Upper lobe of left lung (tissue), 4 donors: ENCODE measurements around the gene PALS1.

ENCODE experiments used
- POLR2A ChIP-seq, 4 donors: fragments of 450-650 bp; IDR thresholded peaks; one replicate each; pipeline ENCODE4 v1.5.1; 2016 to 2017; ENCODE audit warnings: antibody characterized with exemption in 4 of 4, mild to moderate bottlenecking in 2 of 4
- TF ChIP-seq, protein P1 (sequence below), 6 experiments: fragments of 450-650 bp in 4 of 6; fragments of 200-600 bp in 2 of 6; sonication (generic) in 2 of 6; IDR thresholded peaks; one replicate each; pipeline ENCODE4 v1.5.1; 2016 to 2019; ENCODE audit warnings: antibody characterized with exemption in 6 of 6

DNA sequence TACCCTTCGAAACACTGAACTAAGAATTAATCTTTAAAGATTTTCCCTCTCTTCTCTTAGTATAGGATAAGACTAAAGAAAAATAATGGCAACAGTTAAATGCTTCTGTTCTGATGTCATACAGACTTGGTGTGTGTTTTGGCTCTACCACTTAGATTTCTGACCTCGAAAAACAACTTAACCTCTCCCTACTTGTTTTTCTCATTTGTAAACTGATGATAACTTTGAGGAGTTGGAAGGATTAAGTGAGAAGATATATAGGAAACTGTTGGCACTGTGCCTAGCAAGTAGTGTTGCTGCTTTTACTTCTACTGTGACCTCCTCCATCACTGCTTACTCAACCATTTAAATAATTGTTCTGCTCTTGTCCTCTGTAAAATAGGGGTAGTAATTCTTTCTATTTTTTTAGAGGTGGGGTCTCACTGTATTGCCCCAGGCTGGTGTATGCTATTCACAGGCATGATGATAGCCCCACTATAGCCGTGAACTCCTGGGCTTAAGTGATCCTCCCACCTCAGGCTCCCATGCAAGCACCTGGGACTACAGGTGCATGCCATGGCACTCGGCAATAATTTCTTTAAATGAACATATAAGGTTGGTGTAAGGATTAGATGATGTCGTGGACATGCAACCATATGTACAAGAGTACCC lies 22.4 kb downstream of the PALS1 start:
- TF ChIP-seq, protein P1, sequence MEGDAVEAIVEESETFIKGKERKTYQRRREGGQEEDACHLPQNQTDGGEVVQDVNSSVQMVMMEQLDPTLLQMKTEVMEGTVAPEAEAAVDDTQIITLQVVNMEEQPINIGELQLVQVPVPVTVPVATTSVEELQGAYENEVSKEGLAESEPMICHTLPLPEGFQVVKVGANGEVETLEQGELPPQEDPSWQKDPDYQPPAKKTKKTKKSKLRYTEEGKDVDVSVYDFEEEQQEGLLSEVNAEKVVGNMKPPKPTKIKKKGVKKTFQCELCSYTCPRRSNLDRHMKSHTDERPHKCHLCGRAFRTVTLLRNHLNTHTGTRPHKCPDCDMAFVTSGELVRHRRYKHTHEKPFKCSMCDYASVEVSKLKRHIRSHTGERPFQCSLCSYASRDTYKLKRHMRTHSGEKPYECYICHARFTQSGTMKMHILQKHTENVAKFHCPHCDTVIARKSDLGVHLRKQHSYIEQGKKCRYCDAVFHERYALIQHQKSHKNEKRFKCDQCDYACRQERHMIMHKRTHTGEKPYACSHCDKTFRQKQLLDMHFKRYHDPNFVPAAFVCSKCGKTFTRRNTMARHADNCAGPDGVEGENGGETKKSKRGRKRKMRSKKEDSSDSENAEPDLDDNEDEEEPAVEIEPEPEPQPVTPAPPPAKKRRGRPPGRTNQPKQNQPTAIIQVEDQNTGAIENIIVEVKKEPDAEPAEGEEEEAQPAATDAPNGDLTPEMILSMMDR (IDR thresholded peaks at IDR 0.05) = no peak
- TF ChIP-seq POLR2A (IDR thresholded peaks at IDR 0.05) = no peak
